Liver (tissue), 9 donors: Measurements from ENCODE around the gene KHK. TPM values are rescaled to one million over a fixed set of nuclear protein-coding genes. Genes with fewer than 3 reads are reported as not detected.

Source experiments
- DNase-seq: peaks from one replicate; pipeline ENCODE4 v3.0.0-alpha.2; 2017; ENCODE audit warnings: low spot score
- H3K27ac ChIP-seq, 2 donors: one replicate each; pipeline ENCODE4 v1.7.0; 2013; ENCODE audit warnings: inconsistent platforms in 2 of 2, low read length in 2 of 2, control low read depth in 1 of 2, low read depth in 1 of 2, mild to moderate bottlenecking in 1 of 2
- H3K27me3 ChIP-seq, 4 donors: one replicate each; pipeline versions ENCODE4 v1.6.1 to v1.7.0; 2013; ENCODE audit warnings: low read length in 3 of 4, inconsistent platforms in 1 of 4, mild to moderate bottlenecking in 1 of 4, moderate library complexity in 1 of 4; ENCODE audit not compliant: control insufficient read depth in 4 of 4, insufficient read depth in 4 of 4
- H3K36me3 ChIP-seq, 4 donors: one replicate each; pipeline versions ENCODE4 v1.6.1 to v1.7.0; 2013; ENCODE audit warnings: low read length in 3 of 4, mild to moderate bottlenecking in 3 of 4, low read depth in 1 of 4, moderate library complexity in 1 of 4; ENCODE audit not compliant: control insufficient read depth in 4 of 4, insufficient read depth in 3 of 4
- H3K4me1 ChIP-seq, 4 donors: one replicate each; pipeline versions ENCODE4 v1.6.1 to v1.7.0; 2013; ENCODE audit warnings: low read length in 3 of 4, mild to moderate bottlenecking in 3 of 4, moderate library complexity in 1 of 4; ENCODE audit not compliant: control insufficient read depth in 4 of 4, insufficient read depth in 4 of 4
- H3K4me3 ChIP-seq, 3 donors: one replicate each; pipeline versions ENCODE4 v1.6.1 to v1.7.0; 2013; ENCODE audit warnings: low read length in 3 of 3, control low read depth in 1 of 3, low read depth in 1 of 3, mild to moderate bottlenecking in 1 of 3
- H3K9ac ChIP-seq, 2 donors: one replicate each; pipeline ENCODE4 v1.7.0; 2013; ENCODE audit warnings: low read length in 2 of 2, mild to moderate bottlenecking in 2 of 2, moderate library complexity in 2 of 2, control low read depth in 1 of 2, low read depth in 1 of 2
- H3K9me3 ChIP-seq, 4 donors: one replicate each; pipeline versions ENCODE4 v1.6.1 to v1.7.0; 2013; ENCODE audit warnings: low read length in 3 of 4; ENCODE audit not compliant: control insufficient read depth in 4 of 4
- CTCF ChIP-seq: fragments of 150-350 bp; IDR thresholded peaks from 2 replicates; pipeline ENCODE4 v1.5.1; 2017; ENCODE audit warnings: improper control_type of control experiment, low read depth, low read length; ENCODE audit not compliant: missing input control
- EGR1 ChIP-seq, 2 donors: IDR thresholded peaks; 2 replicates each; pipeline ENCODE4 v1.6.1; 2016 to 2018; ENCODE audit warnings: antibody characterized with exemption in 2 of 2, low read depth in 2 of 2
- FOXA1 ChIP-seq: IDR thresholded peaks from 2 replicates; pipeline ENCODE4 v1.6.1; 2016; ENCODE audit warnings: antibody characterized with exemption
- FOXA2 ChIP-seq: IDR thresholded peaks from 2 replicates; pipeline ENCODE4 v1.6.1; 2016; ENCODE audit warnings: antibody characterized with exemption
- JUND ChIP-seq, 2 donors: IDR thresholded peaks; 2 replicates each; pipeline ENCODE4 v1.6.1; 2016; ENCODE audit warnings: antibody characterized with exemption in 2 of 2
- NR2F2 ChIP-seq: IDR thresholded peaks from 2 replicates; pipeline ENCODE4 v1.6.1; 2016; ENCODE audit warnings: antibody characterized with exemption
- RAD21 ChIP-seq, 2 donors: IDR thresholded peaks; 2 replicates each; pipeline ENCODE4 v1.6.1; 2016; ENCODE audit warnings: antibody characterized with exemption in 2 of 2, mild to moderate bottlenecking in 2 of 2
- REST ChIP-seq: IDR thresholded peaks from 2 replicates; pipeline ENCODE4 v1.6.1; 2016; ENCODE audit warnings: antibody characterized with exemption, mild to moderate bottlenecking
- RXRA ChIP-seq, 2 donors: IDR thresholded peaks; 2 replicates each; pipeline ENCODE4 v1.6.1; 2017 to 2018; ENCODE audit warnings: antibody characterized with exemption in 2 of 2, mild to moderate bottlenecking in 1 of 2
- TAF1 ChIP-seq: conservative IDR thresholded peaks from 2 replicates; pipeline ENCODE4 v1.6.1; 2016; ENCODE audit warnings: antibody characterized with exemption, mild to moderate bottlenecking
- ZBTB33 ChIP-seq: IDR thresholded peaks from 2 replicates; pipeline ENCODE4 v1.6.1; 2016; ENCODE audit warnings: antibody characterized with exemption
- WGBS: extraction: QIAGEN DNeasy Blood & Tissue Kit; methylation state at CpG from one replicate; pipeline ENCODE4 v1.1.7; 2013; 5-methylcytosine and 5-hydroxymethylcytosine counted together
- polyA plus RNA-seq, 2 donors: library from polyadenylated mRNA; stranded (reverse) in 1 of 2; unstranded in 1 of 2; fragments of 200-250 nt in 1 of 2; fragments of >200 nt in 1 of 2; fragmentation: Nextera tagmentation in 1 of 2; extraction: Ambion mirVana in 1 of 2; gene quantifications; one replicate each; pipeline versions ENCODE4 v1.2.1 to v1.2.3, GENCODE V29; 2013 to 2015
- total RNA-seq, 2 donors: library from RNA; depleted of rRNA; stranded (reverse); fragments of >200 nt; gene quantifications; one replicate each; pipeline ENCODE4 v1.2.3, GENCODE V29; 2014
- donor health status: healthy.
- donor health status: healthy.
- donor health status: healthy.
- donor health status: healthy.
- donor health status: healthy.

The KHK gene
- total and polyA plus RNA-seq, 4 donors, result 26.1 to 462 (median 188) TPM

DNA sequence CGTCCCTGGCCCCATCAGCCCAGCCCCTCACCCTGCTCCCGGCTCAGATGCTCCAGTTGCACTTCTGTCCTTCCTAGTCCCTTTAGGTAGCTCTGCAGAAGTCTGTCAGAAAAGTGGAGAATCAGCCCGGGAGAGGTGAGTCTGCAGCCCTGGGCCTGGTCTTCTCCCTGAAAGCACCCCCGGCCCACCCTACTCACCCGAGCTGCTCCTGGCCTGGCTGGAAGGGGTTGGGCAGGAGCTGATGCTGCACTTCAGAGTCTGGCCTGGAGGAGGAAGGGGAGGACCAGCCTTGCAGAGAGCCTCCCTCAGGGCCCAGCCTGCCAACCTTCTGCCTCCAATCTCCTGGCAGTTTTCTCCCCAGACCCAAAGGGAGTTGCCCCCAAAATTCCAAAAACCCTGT is 15.8 kb downstream of the KHK start:
- peaks cover 0 to 10% (median 5%) of the 10 kb centered on the region in 4 donors for H3K4me1 ChIP-seq
- no peaks in the 10 kb centered on the region for H3K27me3 ChIP-seq
- peaks cover 6 to 24% (median 15%) of the 10 kb centered on the region in 4 donors for H3K36me3 ChIP-seq
- H3K9ac ChIP-seq, result no peak overlapping the region
- no peaks in the 10 kb centered on the region for H3K9me3 ChIP-seq
- TF ChIP-seq RXRA (IDR thresholded peaks at IDR 0.05), result no peak
- H3K27ac ChIP-seq, result no peak overlapping the region
- H3K4me3 ChIP-seq, result no peak overlapping the region
- 85% methylated on average over 5 of the region's 5 CpGs for WGBS
- DNase-seq, result no peak

- Histone ChIP-seq H3K36me3 (peaks cover 0 to 2% (median 0%) of the 10 kb centered on the region in 4 donors), H3K27me3 (no peaks in the 10 kb centered on the region), H3K9ac (no peak overlapping the region), H3K9me3 (no peaks in the 10 kb centered on the region), H3K4me3 (no peak overlapping the region), H3K27ac (no peak overlapping the region), H3K4me1 (no peaks in the 10 kb centered on the region)
- DNase-seq, result no peak
- no peak for TF ChIP-seq JUND (IDR thresholded peaks at IDR 0.05)
- TF ChIP-seq EGR1 (IDR thresholded peaks at IDR 0.05; ENCODE audit: low read depth in 2 of 2), result no peak
- TF ChIP-seq FOXA1, result no peak
- TF ChIP-seq TAF1, result no peak
- TF ChIP-seq ZBTB33, result no peak
- TF ChIP-seq RAD21 (IDR thresholded peaks at IDR 0.05), result no peak
- TF ChIP-seq REST, result no peak
- no peak for TF ChIP-seq FOXA2
- WGBS, result 61% methylated on average over 3 of the region's 3 CpGs
Measured at GRCh38 chr2:27105981-27106380, 19.4 kb downstream of the KHK start.

DNA sequence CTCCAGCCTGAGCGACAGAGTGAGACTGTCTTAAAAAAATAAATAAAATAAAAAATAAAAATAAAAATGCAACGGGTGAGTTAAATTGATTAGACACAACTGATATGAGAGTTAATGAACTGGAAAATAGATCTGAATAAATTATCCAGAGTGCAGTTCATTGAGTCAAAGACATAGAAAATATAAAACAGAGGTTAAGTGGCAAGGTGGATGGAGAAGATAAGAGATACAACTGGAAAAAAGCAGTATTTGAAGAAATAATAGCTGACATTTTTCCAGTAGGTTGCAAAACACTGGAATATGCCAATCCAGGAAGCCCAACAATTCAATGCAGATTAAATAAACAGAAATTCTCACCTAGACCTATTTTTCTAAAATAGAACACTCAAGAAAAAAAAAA is 21.6 kb downstream of the KHK start:
- no peak overlapping the region for H3K9ac ChIP-seq
- no peak overlapping the region for H3K27ac ChIP-seq
- H3K36me3 ChIP-seq, result no peaks in the 10 kb centered on the region
- no peaks in the 10 kb centered on the region for H3K27me3 ChIP-seq
- no peak for DNase-seq
- no peaks in the 10 kb centered on the region for H3K9me3 ChIP-seq
- no peaks in the 10 kb centered on the region for H3K4me1 ChIP-seq
- H3K4me3 ChIP-seq, result no peak overlapping the region
- TF ChIP-seq REST (no peak), EGR1 (IDR thresholded peaks at IDR 0.05; ENCODE audit: low read depth in 2 of 2) (no peak), CTCF (no peak), FOXA1 (no peak), FOXA2 (no peak), TAF1 (no peak), NR2F2 (no peak)
- 76% methylated on average over 2 of the region's 2 CpGs for WGBS
